Measurements from ENCODE around the gene SLC7A7. TPM values are rescaled to one million over a fixed set of nuclear protein-coding genes. Genes with fewer than 3 reads are reported as not detected.
"Not testable (repeated sequence)": the region's sequence is repeated elsewhere in the genome, so short reads cannot be mapped to it uniquely, and the experiment has no call there.

Gene SLC7A7
- total RNA-seq, 1 experiment from 2014 or later: 8.7 TPM

GRCh38 chr14:22735096-22735495 lies 80.1 kb downstream of the SLC7A7 start:
- H3K27ac Mint-ChIP-seq (ENCODE audit: unreplicated experiment): no peak overlapping the region
- no peak for DNase-seq
- H3K4me1 Mint-ChIP-seq (ENCODE audit: low read depth, unreplicated experiment): no peaks in the 10 kb centered on the region
- CTCF ChIA-PET: no interaction called here
- H3K27me3 Mint-ChIP-seq (ENCODE audit: unreplicated experiment): no peaks in the 10 kb centered on the region
- no TSS peak for BruUV-seq (replicated peaks)
- no peaks in the 10 kb centered on the region for H3K9me3 Mint-ChIP-seq (ENCODE audit: low read depth, unreplicated experiment)
- TF ChIP-seq CTCF (IDR thresholded peaks at IDR 0.05; ENCODE audit: unreplicated experiment): no peak
- H3K36me3 Mint-ChIP-seq (ENCODE audit: insufficient read depth, unreplicated experiment): no peaks in the 10 kb centered on the region
- no peak overlapping the region for H3K4me3 Mint-ChIP-seq (ENCODE audit: low read depth, unreplicated experiment)
- intact Hi-C loops (cut with micrococcal nuclease; ENCODE audit: unreplicated experiment): no loop called here

- intact Hi-C loops (cut with micrococcal nuclease; ENCODE audit: unreplicated experiment): no loop called here
- no peaks in the 10 kb centered on the region for H3K4me1 Mint-ChIP-seq (ENCODE audit: low read depth, unreplicated experiment)
- no peak overlapping the region for H3K4me3 Mint-ChIP-seq (ENCODE audit: low read depth, unreplicated experiment)
- no peak for TF ChIP-seq CTCF (IDR thresholded peaks at IDR 0.05; ENCODE audit: unreplicated experiment)
- CTCF ChIA-PET: no interaction called here
- no peak overlapping the region for H3K27ac Mint-ChIP-seq (ENCODE audit: unreplicated experiment)
- no peaks in the 10 kb centered on the region for H3K27me3 Mint-ChIP-seq (ENCODE audit: unreplicated experiment)
- no peak for DNase-seq
- no peaks in the 10 kb centered on the region for H3K9me3 Mint-ChIP-seq (ENCODE audit: low read depth, unreplicated experiment)
- no peaks in the 10 kb centered on the region for H3K36me3 Mint-ChIP-seq (ENCODE audit: insufficient read depth, unreplicated experiment)
- BruUV-seq (replicated peaks): no TSS peak
These were observed 81.4 kb downstream of the SLC7A7 start for GRCh38 chr14:22733829-22734228.

- H3K9me3 Mint-ChIP-seq (ENCODE audit: low read depth, unreplicated experiment); intact Hi-C loops (cut with micrococcal nuclease; ENCODE audit: unreplicated experiment); H3K27me3 Mint-ChIP-seq (ENCODE audit: unreplicated experiment); BruUV-seq (replicated peaks); H3K36me3 Mint-ChIP-seq (ENCODE audit: insufficient read depth, unreplicated experiment); H3K27ac Mint-ChIP-seq (ENCODE audit: unreplicated experiment); H3K4me1 Mint-ChIP-seq (ENCODE audit: low read depth, unreplicated experiment); H3K4me3 Mint-ChIP-seq (ENCODE audit: low read depth, unreplicated experiment); DNase-seq; CTCF ChIA-PET: not testable (repeated sequence)
These were observed 83.2 kb downstream of the SLC7A7 start for GRCh38 chr14:22732062-22732461.

DNA sequence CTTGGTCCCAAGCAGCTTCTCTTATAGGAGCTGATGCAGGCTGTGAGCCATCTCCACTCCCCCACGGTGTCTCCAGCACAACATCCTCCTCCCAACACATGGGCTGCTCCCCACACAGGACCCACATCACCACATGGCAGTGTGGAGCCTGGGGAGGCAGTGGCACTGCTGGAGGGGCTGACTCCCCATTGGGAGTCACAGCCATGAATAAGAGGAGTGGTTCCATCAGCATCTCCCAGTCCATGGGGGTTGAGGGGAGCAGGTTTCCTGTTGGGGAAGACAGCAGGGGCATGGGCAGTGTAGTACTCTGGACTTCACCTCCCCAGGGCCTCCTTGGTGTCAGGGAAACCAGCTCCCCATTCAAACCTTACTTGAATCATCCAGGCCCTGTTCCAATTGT lies 89.2 kb downstream of the SLC7A7 start:
- DNase-seq: no peak
- intact Hi-C loops (cut with micrococcal nuclease; ENCODE audit: unreplicated experiment): no loop called here
- Mint-ChIP-seq H3K36me3 (ENCODE audit: insufficient read depth, unreplicated experiment) (no peaks in the 10 kb centered on the region), H3K27me3 (ENCODE audit: unreplicated experiment) (no peaks in the 10 kb centered on the region), H3K27ac (ENCODE audit: unreplicated experiment) (no peak overlapping the region), H3K4me3 (ENCODE audit: low read depth, unreplicated experiment) (no peak overlapping the region), H3K4me1 (ENCODE audit: low read depth, unreplicated experiment) (no peaks in the 10 kb centered on the region), H3K9me3 (ENCODE audit: low read depth, unreplicated experiment) (no peaks in the 10 kb centered on the region)
- no TSS peak for BruUV-seq (replicated peaks)
- TF ChIP-seq CTCF (IDR thresholded peaks at IDR 0.05; ENCODE audit: unreplicated experiment): no peak
- CTCF ChIA-PET: no interaction called here

- H3K9me3 Mint-ChIP-seq (ENCODE audit: low read depth, unreplicated experiment); intact Hi-C loops (cut with micrococcal nuclease; ENCODE audit: unreplicated experiment); H3K4me3 Mint-ChIP-seq (ENCODE audit: low read depth, unreplicated experiment); H3K4me1 Mint-ChIP-seq (ENCODE audit: low read depth, unreplicated experiment); H3K27ac Mint-ChIP-seq (ENCODE audit: unreplicated experiment); BruUV-seq (replicated peaks); H3K36me3 Mint-ChIP-seq (ENCODE audit: insufficient read depth, unreplicated experiment); CTCF ChIA-PET; DNase-seq; H3K27me3 Mint-ChIP-seq (ENCODE audit: unreplicated experiment): not testable (repeated sequence)
These were observed 89.9 kb downstream of the SLC7A7 start for GRCh38 chr14:22725374-22725773.

DNA sequence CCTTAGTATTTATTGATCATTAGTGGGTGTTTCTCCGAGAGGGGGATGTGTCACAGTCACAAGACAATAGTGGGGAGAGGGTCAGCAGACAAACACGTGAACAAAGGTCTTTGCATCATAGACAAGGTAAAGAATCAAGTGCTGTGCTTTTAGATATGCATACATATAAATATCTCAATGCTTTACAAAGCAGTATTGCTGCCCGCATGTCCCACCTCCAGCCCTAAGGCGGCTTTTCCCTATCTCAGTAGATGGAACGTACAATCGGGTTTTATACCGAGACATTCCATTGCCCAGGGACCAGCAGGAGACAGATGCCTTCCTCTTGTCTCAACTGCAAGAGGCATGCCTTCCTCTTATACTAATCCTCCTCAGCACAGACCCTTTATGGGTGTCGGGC lies 90.4 kb downstream of the SLC7A7 start:
- H3K36me3 Mint-ChIP-seq (ENCODE audit: insufficient read depth, unreplicated experiment); BruUV-seq (replicated peaks); CTCF ChIA-PET; H3K27me3 Mint-ChIP-seq (ENCODE audit: unreplicated experiment); H3K27ac Mint-ChIP-seq (ENCODE audit: unreplicated experiment); H3K9me3 Mint-ChIP-seq (ENCODE audit: low read depth, unreplicated experiment); DNase-seq; H3K4me1 Mint-ChIP-seq (ENCODE audit: low read depth, unreplicated experiment); intact Hi-C loops (cut with micrococcal nuclease; ENCODE audit: unreplicated experiment); H3K4me3 Mint-ChIP-seq (ENCODE audit: low read depth, unreplicated experiment): not testable (repeated sequence)
